ENCODE measurements around the gene ACSBG1.

DNA sequence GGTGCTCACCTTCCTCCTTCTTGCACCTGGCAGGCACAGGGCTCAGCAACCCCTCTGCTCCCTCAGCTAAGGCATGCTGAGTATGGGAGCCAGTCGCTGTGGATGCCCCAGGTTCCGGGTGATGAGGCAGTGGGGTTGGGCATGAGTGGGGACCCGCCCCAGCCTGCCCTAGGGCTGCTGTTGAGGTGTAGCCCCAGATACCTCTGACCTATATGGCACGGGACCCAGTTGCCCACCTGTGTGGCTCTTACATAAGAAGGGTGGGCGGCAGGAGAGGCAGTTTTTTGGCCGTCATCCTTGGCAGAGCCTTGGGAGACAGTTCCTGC lies 21.0 kb downstream of the ACSBG1 start:
- TF ChIP-seq, protein P1, sequence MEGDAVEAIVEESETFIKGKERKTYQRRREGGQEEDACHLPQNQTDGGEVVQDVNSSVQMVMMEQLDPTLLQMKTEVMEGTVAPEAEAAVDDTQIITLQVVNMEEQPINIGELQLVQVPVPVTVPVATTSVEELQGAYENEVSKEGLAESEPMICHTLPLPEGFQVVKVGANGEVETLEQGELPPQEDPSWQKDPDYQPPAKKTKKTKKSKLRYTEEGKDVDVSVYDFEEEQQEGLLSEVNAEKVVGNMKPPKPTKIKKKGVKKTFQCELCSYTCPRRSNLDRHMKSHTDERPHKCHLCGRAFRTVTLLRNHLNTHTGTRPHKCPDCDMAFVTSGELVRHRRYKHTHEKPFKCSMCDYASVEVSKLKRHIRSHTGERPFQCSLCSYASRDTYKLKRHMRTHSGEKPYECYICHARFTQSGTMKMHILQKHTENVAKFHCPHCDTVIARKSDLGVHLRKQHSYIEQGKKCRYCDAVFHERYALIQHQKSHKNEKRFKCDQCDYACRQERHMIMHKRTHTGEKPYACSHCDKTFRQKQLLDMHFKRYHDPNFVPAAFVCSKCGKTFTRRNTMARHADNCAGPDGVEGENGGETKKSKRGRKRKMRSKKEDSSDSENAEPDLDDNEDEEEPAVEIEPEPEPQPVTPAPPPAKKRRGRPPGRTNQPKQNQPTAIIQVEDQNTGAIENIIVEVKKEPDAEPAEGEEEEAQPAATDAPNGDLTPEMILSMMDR (IDR thresholded peaks at IDR 0.05), result no peak
- TF ChIP-seq POLR2A (IDR thresholded peaks at IDR 0.05), result no peak

Measured in tibial nerve (tissue), 3 donors.